Panc1 (cell line): ENCODE measurements around the gene SHROOM2. TPM values are rescaled to one million over a fixed set of nuclear protein-coding genes. Genes with fewer than 3 reads are reported as not detected.

ENCODE experiments used
- ATAC-seq: fragments of 200-7000 bp; cut with Tn5 transposase; 2 replicates; pipeline ENCODE4 v1.9.1; 2020; ENCODE audit warnings: mild to moderate bottlenecking, moderate library complexity
- BruUV-seq: library from RNA; stranded (reverse); fragments of 400-500 nt; replicated peaks from 2 replicates; lab custom pipeline; 2021; lab: Mats Ljungman, UMichigan
- CTCF ChIA-PET: fragments of 300-600 bp; sonication (Branson Sonifier 250); formaldehyde crosslinking; loops from one replicate; lab custom pipeline; 2022; ENCODE audit warnings: antibody characterized with exemption; lab: Charles Lee
- POLR2A ChIA-PET: fragments of 300-600 bp; sonication (Branson Sonifier 250); formaldehyde crosslinking; loops from one replicate; lab custom pipeline; 2022; ENCODE audit warnings: antibody characterized with exemption; lab: Charles Lee
- DNase-seq: peaks from one replicate; pipeline ENCODE4 v3.0.0-alpha.2; 2010; ENCODE audit warnings: low read depth, low spot score
- H3K27ac ChIP-seq: 2 replicates; pipeline ENCODE4 v1.5.1; 2011; ENCODE audit warnings: mild to moderate bottlenecking, low read length, inconsistent platforms
- H3K27me3 ChIP-seq: fragments of 200-500 bp; sonication (Bioruptor generic); 2 replicates; pipeline ENCODE4 v1.6.0; 2014; ENCODE audit warnings: low read length, inconsistent platforms; ENCODE audit not compliant: control insufficient read depth, insufficient read depth
- H3K36me3 ChIP-seq: fragments of 200-500 bp; sonication (Bioruptor generic); 2 replicates; pipeline ENCODE4 v1.5.1; 2014; ENCODE audit warnings: inconsistent platforms, mild to moderate bottlenecking, low read length, moderate library complexity; ENCODE audit not compliant: control insufficient read depth, insufficient read depth
- H3K4me1 ChIP-seq: 2 replicates; pipeline ENCODE4 v1.5.1; 2011; ENCODE audit warnings: inconsistent platforms, mild to moderate bottlenecking, low read length, moderate library complexity; ENCODE audit not compliant: control insufficient read depth, insufficient read depth
- H3K4me3 ChIP-seq, 2 experiments: 2 replicates each; pipeline ENCODE4 v1.5.1; 2011 to 2012; ENCODE audit warnings: low read depth in 2 of 2, low read length in 2 of 2, mild to moderate bottlenecking in 2 of 2, inconsistent platforms in 1 of 2, moderate library complexity in 1 of 2
- H3K9me3 ChIP-seq: fragments of 200-500 bp; sonication (Bioruptor generic); 2 replicates; pipeline ENCODE4 v1.5.1; 2014; ENCODE audit warnings: low read depth, mild to moderate bottlenecking, inconsistent platforms, low read length, moderate library complexity; ENCODE audit not compliant: control insufficient read depth, insufficient read depth
- CTCF ChIP-seq: fragments of 450-650 bp; IDR thresholded peaks from 2 replicates; pipeline ENCODE4 v1.5.1; 2017; ENCODE audit warnings: mild to moderate bottlenecking
- POLR2AphosphoS5 ChIP-seq: IDR thresholded peaks from 2 replicates; pipeline ENCODE4 v1.6.1; 2012; ENCODE audit warnings: mild to moderate bottlenecking, low read depth, low read length, moderate library complexity
- REST ChIP-seq, 2 experiments: IDR thresholded peaks; 2 replicates each; pipeline ENCODE4 v1.6.1; 2011 to 2012; ENCODE audit warnings: low read depth in 2 of 2, control low read depth in 1 of 2, low read length in 1 of 2, mild to moderate bottlenecking in 1 of 2, moderate library complexity in 1 of 2; ENCODE audit not compliant: insufficient read depth in 1 of 2
- SIN3A ChIP-seq: IDR thresholded peaks from 2 replicates; pipeline ENCODE4 v1.6.1; 2012; ENCODE audit warnings: low read depth, mild to moderate bottlenecking, low read length, moderate library complexity, borderline replicate concordance; ENCODE audit not compliant: insufficient read depth
- TCF7L2 ChIP-seq: IDR thresholded peaks from 2 replicates; pipeline ENCODE4 v1.6.1; 2011; ENCODE audit warnings: mild to moderate bottlenecking, low read depth, low read length, inconsistent platforms
- in situ Hi-C: cut with HindIII; loops from 2 replicates; pipeline ENCODE4 v1.10.0; 2016; ENCODE audit warnings: low sequenced_read_pairs, low pct_unique_long_range_greater_than_20kb
- intact Hi-C: fragments of 100-400 bp; cut with micrococcal nuclease; formaldehyde crosslinking; loops from one replicate; pipeline ENCODE4 v1.10.0; 2022; ENCODE audit not compliant: unreplicated experiment
- total RNA-seq: library from RNA; stranded (reverse); gene quantifications from one replicate; pipeline ENCODE4 v1.2.1, GENCODE V29; 2021; ENCODE audit not compliant: unreplicated experiment

SHROOM2 gene
- total RNA-seq, 1 experiment from 2014 or later: 0.72 TPM

- POLR2A ChIA-PET: no interaction called here
- in situ Hi-C loops: no loop called here
- BruUV-seq: no TSS peak
Measured at GRCh38 chrX:9853307-9853706, 67.1 kb downstream of the SHROOM2 start.

GRCh38 chrX:9855561-9856283 lies 69.5 kb downstream of the SHROOM2 start:
- ATAC-seq: no peak
- no peak for TF ChIP-seq SIN3A
- no peak for TF ChIP-seq TCF7L2
- no peak for TF ChIP-seq POLR2AphosphoS5

More at GRCh38 chrX:9853307-9853706, 67.1 kb downstream of the SHROOM2 start:
- H3K9me3 ChIP-seq: no peaks in the 10 kb centered on the region
- no peak overlapping the region for H3K4me3 ChIP-seq
- H3K27ac ChIP-seq: no peak overlapping the region
- DNase-seq: no peak
- ATAC-seq: no peak
- no peaks in the 10 kb centered on the region for H3K27me3 ChIP-seq
- TF ChIP-seq CTCF (no peak), POLR2AphosphoS5 (no peak), TCF7L2 (no peak)
- CTCF ChIA-PET: no interaction called here
- no peaks in the 10 kb centered on the region for H3K4me1 ChIP-seq
- H3K36me3 ChIP-seq: no peaks in the 10 kb centered on the region
- intact Hi-C loops: no loop called here

GRCh38 chrX:9856588-9856987 lies 70.4 kb downstream of the SHROOM2 start:
- CTCF ChIA-PET: no interaction called here
- in situ Hi-C loops: no loop called here

More at GRCh38 chrX:9855561-9856283, 69.5 kb downstream of the SHROOM2 start:
- H3K27ac ChIP-seq: no peak overlapping the region
- in situ Hi-C loops: no loop called here
- no peaks in the 10 kb centered on the region for H3K36me3 ChIP-seq
- H3K27me3 ChIP-seq: no peaks in the 10 kb centered on the region
- POLR2A ChIA-PET: no interaction called here
- no peak overlapping the region for H3K4me3 ChIP-seq
- no peaks in the 10 kb centered on the region for H3K4me1 ChIP-seq
- no peaks in the 10 kb centered on the region for H3K9me3 ChIP-seq
- no peak for DNase-seq
- no TSS peak for BruUV-seq
- CTCF ChIA-PET: no interaction called here
- intact Hi-C loops: no loop called here

More at GRCh38 chrX:9856588-9856987, 70.4 kb downstream of the SHROOM2 start:
- BruUV-seq: no TSS peak
- Histone ChIP-seq H3K27me3 (no peaks in the 10 kb centered on the region), H3K36me3 (no peaks in the 10 kb centered on the region), H3K9me3 (no peaks in the 10 kb centered on the region), H3K4me3 (no peak overlapping the region), H3K4me1 (no peaks in the 10 kb centered on the region), H3K27ac (no peak overlapping the region)
- TF ChIP-seq TCF7L2: no peak
- TF ChIP-seq SIN3A: no peak
- no peak for TF ChIP-seq CTCF
- TF ChIP-seq REST (IDR thresholded peaks at IDR 0.05; ENCODE audit: insufficient read depth in 1 of 2, low read depth in 2 of 2, low read length in 1 of 2): no peak
- TF ChIP-seq POLR2AphosphoS5: no peak
- intact Hi-C loops: no loop called here
- ATAC-seq: no peak
- DNase-seq: no peak
- POLR2A ChIA-PET: no interaction called here
